Vagina (tissue), 2 donors: ENCODE data around the gene EMC8.

Source experiments
- CTCF ChIP-seq, 3 experiments: fragments of 450-650 bp in 2 of 3; fragments of 200-600 bp in 1 of 3; sonication (generic) in 1 of 3; IDR thresholded peaks; one replicate each; pipeline ENCODE4 v1.5.1; 2017 to 2019; ENCODE audit warnings: antibody characterized with exemption in 3 of 3, mild to moderate bottlenecking in 2 of 3, moderate library complexity in 2 of 3
- POLR2A ChIP-seq, 2 donors: fragments of 450-650 bp; IDR thresholded peaks; one replicate each; pipeline ENCODE4 v1.6.1; 2017; ENCODE audit warnings: antibody characterized with exemption in 2 of 2, mild to moderate bottlenecking in 2 of 2, moderate library complexity in 2 of 2

- no peak for TF ChIP-seq CTCF (IDR thresholded peaks at IDR 0.05)
- TF ChIP-seq POLR2A (IDR thresholded peaks at IDR 0.05) = no peak
These were observed 29.9 kb upstream of the EMC8 start for GRCh38 chr16:85829171-85829719.
